HG03571 (cell line): ENCODE measurements around the gene ADD2.

ENCODE experiments used
- ATAC-seq: cut with Tn5 transposase; IDR thresholded peaks from one replicate; pipeline ENCODE4 v1.9.1; 2021; ENCODE audit not compliant: unreplicated experiment

The ADD2 gene

GRCh38 chr2:70789304-70790135 lies 21.5 kb upstream of the ADD2 start:
- no peak for ATAC-seq

- ATAC-seq = no peak
Measured at GRCh38 chr2:70785137-70785911, 17.3 kb upstream of the ADD2 start.

GRCh38 chr2:70784320-70784719 lies 16.3 kb upstream of the ADD2 start:
- ATAC-seq = no peak

- no peak for ATAC-seq
Measured at GRCh38 chr2:70779911-70780545, 12.0 kb upstream of the ADD2 start.

- no peak for ATAC-seq
Measured at GRCh38 chr2:70779491-70779890, 11.5 kb upstream of the ADD2 start.

- no peak for ATAC-seq
Measured at GRCh38 chr2:70778676-70779075, 10.7 kb upstream of the ADD2 start.

- ATAC-seq = no peak
Measured at GRCh38 chr2:70777450-70777849, 9.4 kb upstream of the ADD2 start.

DNA sequence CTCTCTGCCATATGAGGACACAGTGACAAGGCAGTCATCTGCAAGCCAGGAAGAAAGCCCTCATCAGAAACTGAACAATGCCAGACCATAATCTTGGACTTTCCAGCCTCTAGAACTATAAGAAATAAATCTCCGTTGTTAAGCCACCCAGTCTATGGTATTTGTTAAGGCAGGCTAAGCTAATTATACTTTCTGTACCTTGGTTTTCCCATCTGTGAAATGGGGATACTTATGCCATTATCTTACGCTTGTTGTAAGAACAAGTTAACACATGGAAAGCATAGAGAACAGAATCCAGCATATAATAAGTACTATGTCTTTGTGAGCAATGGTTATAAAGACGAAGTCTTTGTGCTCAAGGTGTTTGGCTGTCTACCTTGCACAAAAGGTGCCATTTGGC lies 8.3 kb upstream of the ADD2 start:
- ATAC-seq = no peak

- ATAC-seq = no peak
Measured at GRCh38 chr2:70775141-70775540, 7.1 kb upstream of the ADD2 start.

DNA sequence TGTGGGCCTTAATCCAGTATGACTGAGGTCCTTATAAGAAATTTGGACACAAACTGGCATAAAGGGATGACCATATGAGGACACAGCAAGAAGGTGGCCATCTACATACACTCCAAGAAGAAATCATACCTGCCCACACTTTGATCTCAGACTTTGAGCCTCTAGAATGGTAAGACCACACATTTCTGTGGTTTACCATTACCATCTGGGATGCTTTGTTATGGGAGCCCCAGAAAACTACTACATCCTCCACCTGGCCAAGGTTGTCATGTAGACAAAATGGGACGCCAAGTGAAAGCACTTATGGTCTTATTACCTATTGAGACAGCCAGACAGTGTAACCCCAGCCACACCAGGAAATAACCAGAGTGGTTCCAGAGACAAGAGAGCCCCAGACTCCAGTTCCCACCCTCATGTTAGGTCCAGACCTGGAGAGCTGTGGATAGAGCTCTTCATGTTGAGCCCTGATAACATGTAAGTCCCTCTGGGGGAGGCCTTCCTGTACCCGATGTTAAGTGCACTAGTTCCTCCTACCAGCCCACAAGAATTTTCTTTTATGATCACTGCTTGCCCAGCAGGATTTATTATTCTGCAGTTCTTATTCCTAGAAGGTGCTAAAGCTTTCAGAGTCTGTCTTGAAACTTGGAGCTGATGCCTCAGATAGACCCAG lies 4.6 kb upstream of the ADD2 start:
- ATAC-seq = no peak

GRCh38 chr2:70771446-70771845 lies 3.4 kb upstream of the ADD2 start:
- no peak for ATAC-seq

- ATAC-seq = no peak
Measured at GRCh38 chr2:70769450-70769849, 1.4 kb upstream of the ADD2 start.

DNA sequence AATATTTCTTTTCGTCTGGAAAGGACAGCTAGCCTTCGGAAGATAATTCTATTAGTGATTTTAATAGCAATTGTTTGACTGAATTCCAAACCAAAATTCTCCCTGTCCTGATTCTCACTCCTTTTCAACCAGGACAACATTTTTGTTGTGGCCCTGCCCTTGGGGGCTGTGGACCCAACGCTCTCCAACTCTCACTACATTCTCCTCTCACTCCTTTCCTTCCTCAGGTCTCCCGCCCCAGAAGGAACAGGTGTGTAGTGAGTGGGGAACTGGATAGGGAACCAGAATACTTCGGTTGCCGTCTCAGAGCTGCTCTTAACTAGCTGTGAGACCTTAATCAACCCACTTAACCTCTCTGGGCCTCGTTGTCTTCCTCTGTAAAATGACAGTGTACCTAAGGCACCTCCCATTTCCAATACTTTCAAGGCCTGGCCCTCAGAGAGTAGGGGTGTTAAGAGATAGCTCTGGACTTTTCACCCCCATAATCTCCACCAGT lies 638 bp upstream of the ADD2 start:
- no peak for ATAC-seq

GRCh38 chr2:70767079-70767698 lies 811 bp downstream of the ADD2 start:
- no peak for ATAC-seq

DNA sequence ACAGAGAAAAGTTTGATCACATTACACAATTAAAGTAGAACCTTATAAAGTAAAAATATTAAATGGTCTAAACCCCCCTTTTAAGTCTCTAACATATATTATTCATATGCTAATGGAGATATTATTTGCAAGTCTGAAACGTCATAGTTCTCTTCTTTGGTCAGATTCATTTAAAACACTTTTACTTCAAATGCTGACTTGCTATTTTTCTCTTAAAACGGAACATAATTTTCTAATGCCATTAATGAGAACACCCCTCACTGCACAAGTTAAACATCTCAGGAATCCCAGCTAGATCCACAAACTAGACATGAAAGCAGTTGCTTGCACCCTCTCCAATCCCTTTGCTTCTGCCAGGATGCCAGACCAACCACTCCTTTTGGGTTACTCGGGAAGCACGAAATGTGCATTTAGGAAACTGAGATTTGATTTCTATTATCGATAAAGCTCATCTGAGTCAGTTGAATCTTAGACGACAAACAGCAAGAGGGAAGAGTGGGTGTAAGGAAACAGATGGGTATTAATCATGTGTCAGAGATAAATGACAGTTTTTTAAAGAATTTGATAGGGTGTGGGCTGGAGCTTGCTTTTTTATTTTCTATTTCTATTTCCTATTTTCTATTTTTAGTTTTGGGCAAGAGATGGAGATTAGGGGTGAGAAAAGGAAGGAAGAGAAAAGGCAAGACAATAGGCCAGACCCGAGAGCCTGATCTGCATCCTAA lies 1.5 kb downstream of the ADD2 start:
- ATAC-seq = no peak

GRCh38 chr2:70765507-70765906 lies 2.5 kb downstream of the ADD2 start:
- no peak for ATAC-seq

- no peak for ATAC-seq
Measured at GRCh38 chr2:70759446-70759845, 8.6 kb downstream of the ADD2 start.

GRCh38 chr2:70757966-70758365 lies 10.0 kb downstream of the ADD2 start:
- ATAC-seq = no peak

- ATAC-seq = no peak
Measured at GRCh38 chr2:70757360-70757759, 10.6 kb downstream of the ADD2 start.

- ATAC-seq = no peak
Measured at GRCh38 chr2:70756128-70756527, 11.9 kb downstream of the ADD2 start.
